Measurements from ENCODE around the gene CACNA1I. TPM values are rescaled to one million over a fixed set of nuclear protein-coding genes. Genes with fewer than 3 reads are reported as not detected.

CACNA1I gene
- total and polyA plus RNA-seq, 2 of the 8 experiments (the other 6 are each of a cell fraction or from before 2014, with no cell fraction given): 0.77 to 1.2 TPM

GRCh38 chr22:39565414-39565944 is 5.1 kb upstream of the CACNA1I start:
- TF ChIP-seq HDAC2 (IDR thresholded peaks at IDR 0.05; ENCODE audit: borderline replicate concordance in 1 of 2, low read depth in 2 of 2, low read length in 2 of 2) (no peak), BCL11A (IDR thresholded peaks at IDR 0.05; ENCODE audit: low read depth in 2 of 2, low read length in 2 of 2) (no peak), RNF2 (IDR thresholded peaks at IDR 0.05; ENCODE audit: borderline replicate concordance, low read depth, low read length, missing control alignments, poor library complexity, severe bottlenecking) (no peak), CHD1 (IDR thresholded peaks at IDR 0.05; ENCODE audit: low read depth, low read length) (no peak), SUZ12 (IDR thresholded peaks at IDR 0.05; ENCODE audit: low read length) (no peak), E2F6 (IDR thresholded peaks at IDR 0.05) (no peak)
- peaks cover 19% of the 10 kb centered on the region; the same call in 1 of the 2 replicates for H3K23me2 ChIP-seq (ENCODE audit: low read depth, low read length)
- H2BK120ac ChIP-seq (replicated peaks; ENCODE audit: low read depth, low read length): no peak overlapping the region
- H3K27me3 ChIP-seq (replicated peaks in 1 of 4; ENCODE audit: control insufficient read depth in 3 of 4, extremely low read depth in 1 of 4, insufficient read depth in 3 of 4, low read length in 3 of 4): peaks cover 0 to 12% (median 6%) of the 10 kb centered on the region in 4 experiments; a peak in 6 of 7 replicates
- no peak for FAIRE-seq
- no peak overlapping the region for H3K4me3 ChIP-seq (ENCODE audit: extremely low read depth in 1 of 4, insufficient read depth in 2 of 4, low read depth in 3 of 4, low read length in 4 of 4)
- no peak overlapping the region for H3K18ac ChIP-seq (ENCODE audit: extremely low read depth, low read length)
- H3K36me3 ChIP-seq (ENCODE audit: control insufficient read depth in 2 of 4, insufficient read depth in 4 of 4, low read length in 3 of 4): no peaks in the 10 kb centered on the region; a peak in 1 of 8 replicates
- H3K79me2 ChIP-seq (ENCODE audit: control insufficient read depth in 1 of 2, insufficient read depth in 2 of 2, low read length in 2 of 2): peaks cover 0 to 4% of the 10 kb centered on the region in 2 experiments; a peak in 2 of 4 replicates
- H2BK20ac ChIP-seq (ENCODE audit: low read length): no peak overlapping the region
- no peak overlapping the region for H3K9ac ChIP-seq (replicated peaks in 1 of 4; ENCODE audit: extremely low read depth in 1 of 4, low read depth in 3 of 4, low read length in 3 of 4)
- ChIA-PET CTCF (ENCODE audit: partially characterized antibody) (interaction anchor here (1.3 to 1.6 kb wide), 2 partner anchors 23 to 28 kb away, joined by 4 read pairs; no protein-coding TSS in a partner anchor), POLR2A (ENCODE audit: partially characterized antibody) (no interaction called here)
- H4K20me1 ChIP-seq (replicated peaks in 1 of 2; ENCODE audit: control insufficient read depth in 1 of 2, insufficient read depth in 2 of 2, low read length in 2 of 2): peaks cover 0 to 20% of the 10 kb centered on the region in 2 experiments
- H4K8ac ChIP-seq (ENCODE audit: extremely low read depth, insufficient read depth, low read length): no peak overlapping the region
- H3K56ac ChIP-seq (replicated peaks; ENCODE audit: insufficient read length, low read depth, low read length): peak overlapping the region; percentile 94
- H2BK15ac ChIP-seq (ENCODE audit: low read length): no peak overlapping the region
- H3K4me2 ChIP-seq (ENCODE audit: insufficient read depth in 1 of 2, low read depth in 2 of 2, low read length in 2 of 2): no peak overlapping the region
- peaks cover 9% of the 10 kb centered on the region; the same call in 1 of the 2 replicates for H3K79me1 ChIP-seq (ENCODE audit: low read depth, low read length)
- DNase-seq (ENCODE audit: low read depth in 1 of 2, low spot score in 2 of 2): no peak
- no peak overlapping the region for H3K23ac ChIP-seq (ENCODE audit: insufficient read length)
- H4K5ac ChIP-seq (ENCODE audit: insufficient read length, low read depth, low read length): no peak overlapping the region
- peak overlapping the region; percentile 53; the same call in 1 of the 2 replicates for H2AK5ac ChIP-seq (ENCODE audit: low read depth, low read length)
- 84% methylated on average over 5 of the region's 5 CpGs; no CpG with 5 or more reads in 1 of the 2 experiments for WGBS, 2 experiments (ENCODE audit: extremely low coverage in 1 of 2, insufficient coverage in 1 of 2, insufficient read length in 1 of 2, insufficient replicate concordance in 2 of 2, low coverage in 1 of 2, low lambda C conversion rate in 2 of 2, missing lambda C conversion rate in 1 of 2)
- no peak overlapping the region for H2BK5ac ChIP-seq (ENCODE audit: low read depth, low read length)
- H3K9me3 ChIP-seq (ENCODE audit: insufficient read depth in 2 of 2, low read depth in 1 of 2, low read length in 1 of 2): peaks cover 0 to 7% of the 10 kb centered on the region in 2 experiments; a peak in 1 of 4 replicates
- no peak overlapping the region for H3K4ac ChIP-seq (replicated peaks; ENCODE audit: insufficient read length, low read depth, low read length)
- H2AFZ ChIP-seq (ENCODE audit: low read length): no peak overlapping the region
- H3K14ac ChIP-seq (ENCODE audit: insufficient read length): no peak overlapping the region
- H2BK12ac ChIP-seq (ENCODE audit: low read depth, low read length): peak overlapping the region; percentile 60; the same call in 1 of the 2 replicates
- H4K91ac ChIP-seq (replicated peaks; ENCODE audit: insufficient read length, low read length): no peak overlapping the region
- H3K4me1 ChIP-seq (replicated peaks in 1 of 4; ENCODE audit: control insufficient read depth in 3 of 4, insufficient read depth in 4 of 4, low read length in 3 of 4): 0 out of 7 replicates have a peak, but pooled peaks cover 0 to 4% (median 0%) of the 10 kb centered on the region in 4 experiments
- H3K27ac ChIP-seq (ENCODE audit: low read depth, low read length): no peak overlapping the region
